ENCODE measurements around the gene OR2T1.

The OR2T1 gene, protein sequence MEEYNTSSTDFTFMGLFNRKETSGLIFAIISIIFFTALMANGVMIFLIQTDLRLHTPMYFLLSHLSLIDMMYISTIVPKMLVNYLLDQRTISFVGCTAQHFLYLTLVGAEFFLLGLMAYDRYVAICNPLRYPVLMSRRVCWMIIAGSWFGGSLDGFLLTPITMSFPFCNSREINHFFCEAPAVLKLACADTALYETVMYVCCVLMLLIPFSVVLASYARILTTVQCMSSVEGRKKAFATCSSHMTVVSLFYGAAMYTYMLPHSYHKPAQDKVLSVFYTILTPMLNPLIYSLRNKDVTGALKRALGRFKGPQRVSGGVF

DNA sequence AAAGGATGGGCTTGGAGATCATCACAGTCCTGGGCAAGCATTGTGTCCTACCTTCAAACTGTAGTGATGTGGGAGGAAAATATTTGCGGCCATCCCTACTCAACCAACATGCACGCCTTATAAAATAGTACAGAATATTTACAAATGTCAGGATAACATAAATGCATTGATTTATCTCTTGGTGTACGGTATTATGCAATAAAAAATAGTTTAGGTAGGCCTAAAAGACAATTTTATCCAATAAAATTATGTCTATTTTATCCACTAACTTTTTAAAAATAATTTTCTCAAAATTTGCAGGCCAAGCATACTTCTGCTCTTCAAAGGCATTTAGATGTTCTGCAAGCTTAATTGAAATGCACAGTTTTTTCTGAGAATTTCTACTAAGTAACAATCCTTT lies at the start of gene OR2T1:
TSS of gene OR2T1 (plus strand) at position 301 of the 400 bp plus-strand sequence. CDS start 3,100 bp downstream, outside the sequence.
- Mint-ChIP-seq H3K4me3 (no peak within 1 kb of the TSS), H3K27me3 (no peaks in the 10 kb centered on the region), H3K36me3 (no peaks in the 10 kb centered on the region), H3K27ac (no peak within 1 kb of the TSS), H3K4me1 (peaks cover 4% of the 10 kb centered on the region), H3K9me3 (peaks cover 2% of the 10 kb centered on the region)
- DNase-seq, result no peak
- CTCF ChIA-PET, result interaction anchor here (1.5 kb wide), 1 partner anchor 210 kb away, joined by 5 read pairs; no protein-coding TSS in a partner anchor

DNA sequence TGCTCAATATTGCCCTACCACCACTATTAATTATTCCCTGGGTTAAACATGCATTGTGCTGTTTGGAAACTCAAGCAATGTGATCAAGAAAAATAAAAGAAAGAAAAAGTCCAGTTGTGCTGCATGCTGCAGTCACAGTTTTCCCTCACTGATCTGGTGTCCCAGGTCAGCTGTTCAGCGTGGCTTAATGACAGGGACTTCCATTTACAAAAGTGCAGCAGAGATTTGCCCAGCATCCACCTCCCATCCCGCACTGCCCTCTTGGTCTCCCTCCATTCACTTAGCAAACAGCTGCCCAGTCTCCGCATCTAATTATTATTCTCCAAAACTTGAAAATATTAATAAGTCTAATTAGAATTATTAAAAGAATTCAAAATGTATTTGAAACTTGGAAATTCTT lies 43.4 kb upstream of the OR2T1 start:
- H3K4me3 Mint-ChIP-seq, result no peak overlapping the region
- no peaks in the 10 kb centered on the region for H3K4me1 Mint-ChIP-seq
- no peaks in the 10 kb centered on the region for H3K9me3 Mint-ChIP-seq
- DNase-seq, result no peak
- H3K27ac Mint-ChIP-seq, result no peak overlapping the region
- no peaks in the 10 kb centered on the region for H3K36me3 Mint-ChIP-seq
- CTCF ChIA-PET, result no interaction called here
- H3K27me3 Mint-ChIP-seq, result no peaks in the 10 kb centered on the region

DNA sequence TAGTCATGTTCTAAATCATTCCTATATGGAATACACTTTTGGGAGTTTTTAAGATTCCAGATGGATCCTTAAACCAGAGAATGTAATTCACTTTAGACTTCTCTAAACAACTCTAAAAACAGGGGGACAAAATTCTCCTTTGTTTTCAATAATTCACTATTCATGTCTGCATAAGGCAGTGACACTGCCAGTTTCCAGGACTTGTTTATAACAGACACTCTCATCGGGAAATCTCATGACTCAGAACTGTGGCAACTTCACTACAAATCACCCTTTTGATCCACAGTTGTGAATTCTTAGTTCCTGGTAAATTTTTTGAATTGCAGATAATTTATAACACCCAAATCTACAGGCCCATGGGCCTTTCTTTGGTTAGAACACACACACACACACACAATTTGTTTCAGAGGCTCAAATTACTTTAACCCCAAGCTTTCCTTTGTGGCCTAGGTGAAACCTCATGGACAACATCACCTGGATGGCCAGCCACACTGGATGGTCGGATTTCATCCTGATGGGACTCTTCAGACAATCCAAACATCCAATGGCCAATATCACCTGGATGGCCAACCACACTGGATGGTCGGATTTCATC lies 41.6 kb upstream of the OR2T1 start, which contains the start of gene OR2T4:
TSS of gene OR2T4 (plus strand) at position 545 of the 595 bp plus-strand sequence. CDS start at position 545, 0 bp downstream.
- Mint-ChIP-seq H3K27me3 (no peaks in the 10 kb centered on the region), H3K4me3 (no peak within 1 kb of the TSS), H3K4me1 (no peaks in the 10 kb centered on the region), H3K27ac (no peak within 1 kb of the TSS), H3K9me3 (no peaks in the 10 kb centered on the region), H3K36me3 (no peaks in the 10 kb centered on the region)
- CTCF ChIA-PET, result no interaction called here
- DNase-seq, result no peak

DNA sequence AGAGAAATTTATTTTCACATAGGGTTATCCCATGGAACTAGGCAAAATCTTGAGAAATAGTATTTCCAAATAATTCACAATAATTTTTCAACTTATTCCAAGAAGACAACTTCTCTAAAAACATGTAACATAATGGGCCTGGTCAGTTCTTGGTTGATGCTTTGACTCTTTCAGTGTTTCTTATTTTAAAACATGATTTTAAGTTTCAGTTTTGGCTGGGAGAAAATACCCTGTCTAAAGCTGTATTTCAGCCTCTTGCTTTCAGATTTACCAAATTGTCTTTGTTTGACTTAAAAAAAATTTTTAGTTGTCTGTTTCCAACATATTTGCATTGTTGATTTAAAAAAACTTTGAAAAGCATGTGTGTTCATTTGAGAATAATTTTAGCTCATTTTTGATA lies 36.2 kb upstream of the OR2T1 start:
- Mint-ChIP-seq H3K4me1 (no peaks in the 10 kb centered on the region), H3K27me3 (no peaks in the 10 kb centered on the region), H3K9me3 (no peaks in the 10 kb centered on the region), H3K36me3 (no peaks in the 10 kb centered on the region), H3K4me3 (no peak overlapping the region), H3K27ac (no peak overlapping the region)
- DNase-seq, result no peak
- CTCF ChIA-PET, result no interaction called here

- DNase-seq, result no peak
- Mint-ChIP-seq H3K27ac (no peak overlapping the region), H3K4me1 (no peaks in the 10 kb centered on the region), H3K27me3 (no peaks in the 10 kb centered on the region), H3K36me3 (no peaks in the 10 kb centered on the region), H3K4me3 (no peak overlapping the region), H3K9me3 (no peaks in the 10 kb centered on the region)
- CTCF ChIA-PET, result no interaction called here
Measured at GRCh38 chr1:248372394-248372793, 30.5 kb upstream of the OR2T1 start.

DNA sequence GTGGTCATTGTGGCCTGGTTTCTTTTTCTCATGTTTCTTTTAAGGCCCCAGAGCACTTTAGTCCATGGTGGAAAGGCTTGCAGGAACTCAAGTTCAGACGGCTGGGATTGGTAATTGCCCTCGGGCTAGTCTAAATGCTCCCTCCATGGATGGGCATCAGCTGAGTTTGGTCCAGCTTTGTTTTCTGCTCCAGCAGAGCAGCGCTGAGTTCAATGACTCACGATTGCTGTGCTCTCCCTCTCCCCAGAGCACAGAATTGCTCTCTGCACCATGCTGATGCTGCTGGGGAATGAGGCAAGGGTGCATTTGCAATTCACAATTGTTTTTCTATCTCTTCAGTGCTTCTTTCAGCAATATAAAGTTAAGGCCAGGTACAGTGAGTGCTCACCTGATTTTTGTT lies 29.1 kb upstream of the OR2T1 start:
- Mint-ChIP-seq H3K27ac (no peak overlapping the region), H3K4me1 (no peaks in the 10 kb centered on the region), H3K27me3 (no peaks in the 10 kb centered on the region), H3K9me3 (no peaks in the 10 kb centered on the region), H3K4me3 (no peak overlapping the region), H3K36me3 (no peaks in the 10 kb centered on the region)
- CTCF ChIA-PET, result no interaction called here
- no peak for DNase-seq

DNA sequence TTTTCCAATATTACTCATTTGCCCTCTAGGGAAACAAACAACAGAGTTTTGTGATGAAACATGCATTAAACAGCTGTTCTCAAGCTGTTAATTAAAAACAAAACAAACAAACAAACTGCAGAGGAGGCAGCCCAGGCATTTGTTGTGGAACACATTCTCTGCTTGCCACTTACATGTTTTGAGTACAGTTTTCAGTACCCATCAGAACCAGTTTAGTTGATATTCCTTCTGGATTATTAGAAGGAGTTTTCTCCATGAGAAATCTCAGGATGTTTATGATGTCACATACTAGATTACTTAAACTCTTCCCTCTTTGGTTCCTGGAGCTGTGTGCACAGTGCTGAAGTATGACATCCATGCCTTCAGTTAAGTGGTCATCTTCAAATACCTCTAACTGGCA lies 27.4 kb upstream of the OR2T1 start, which contains the start of gene OR2T6:
TSS of gene OR2T6 (plus strand) at position 301 of the 400 bp plus-strand sequence. CDS start 11,863 bp downstream, outside the sequence.
- H3K9me3 Mint-ChIP-seq, result no peaks in the 10 kb centered on the region
- DNase-seq, result no peak
- H3K4me3 Mint-ChIP-seq, result no peak within 1 kb of the TSS
- no peak within 1 kb of the TSS for H3K27ac Mint-ChIP-seq
- no peaks in the 10 kb centered on the region for H3K27me3 Mint-ChIP-seq
- H3K36me3 Mint-ChIP-seq, result no peaks in the 10 kb centered on the region
- CTCF ChIA-PET, result no interaction called here
- no peaks in the 10 kb centered on the region for H3K4me1 Mint-ChIP-seq

GRCh38 chr1:248376916-248377315 lies 25.9 kb upstream of the OR2T1 start:
- Mint-ChIP-seq H3K4me1 (no peaks in the 10 kb centered on the region), H3K9me3 (no peaks in the 10 kb centered on the region), H3K36me3 (no peaks in the 10 kb centered on the region), H3K27ac (no peak overlapping the region), H3K4me3 (no peak overlapping the region), H3K27me3 (no peaks in the 10 kb centered on the region)
- CTCF ChIA-PET, result no interaction called here
- DNase-seq, result no peak

- H3K9me3 Mint-ChIP-seq, result no peaks in the 10 kb centered on the region
- H3K27me3 Mint-ChIP-seq, result no peaks in the 10 kb centered on the region
- H3K36me3 Mint-ChIP-seq, result no peaks in the 10 kb centered on the region
- no peak for DNase-seq
- CTCF ChIA-PET, result no interaction called here
- no peak overlapping the region for H3K4me3 Mint-ChIP-seq
- H3K4me1 Mint-ChIP-seq, result no peaks in the 10 kb centered on the region
- no peak overlapping the region for H3K27ac Mint-ChIP-seq
Measured at GRCh38 chr1:248380854-248381253, 22.0 kb upstream of the OR2T1 start.

- Mint-ChIP-seq H3K4me1 (no peaks in the 10 kb centered on the region), H3K27ac (no peak overlapping the region), H3K9me3 (no peaks in the 10 kb centered on the region), H3K36me3 (no peaks in the 10 kb centered on the region), H3K4me3 (no peak overlapping the region), H3K27me3 (no peaks in the 10 kb centered on the region)
- DNase-seq, result no peak
- CTCF ChIA-PET, result no interaction called here
Measured at GRCh38 chr1:248388426-248388825, 14.4 kb upstream of the OR2T1 start.

DNA sequence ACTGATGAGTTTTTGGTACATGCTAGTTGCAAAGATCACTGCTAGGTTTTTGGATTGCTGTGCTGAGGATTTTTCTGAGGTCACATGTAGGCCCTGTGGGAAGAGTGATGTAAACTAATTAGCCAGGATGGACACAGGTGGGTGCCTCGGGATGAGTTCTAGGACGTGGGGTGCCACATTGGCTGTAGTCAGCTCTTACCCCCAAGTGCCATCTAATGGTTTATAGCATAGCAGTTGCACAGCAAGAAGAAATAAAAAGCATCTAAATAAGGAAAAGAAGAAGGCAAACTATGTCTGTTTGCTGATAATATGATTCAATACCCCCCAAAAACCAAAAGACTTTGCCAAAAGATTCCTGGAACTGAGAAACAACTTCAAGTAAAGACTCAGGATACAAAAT lies 9.8 kb upstream of the OR2T1 start:
- no peak overlapping the region for H3K4me3 Mint-ChIP-seq
- no peaks in the 10 kb centered on the region for H3K9me3 Mint-ChIP-seq
- DNase-seq, result no peak
- H3K27me3 Mint-ChIP-seq, result no peaks in the 10 kb centered on the region
- CTCF ChIA-PET, result no interaction called here
- H3K4me1 Mint-ChIP-seq, result no peaks in the 10 kb centered on the region
- H3K27ac Mint-ChIP-seq, result no peak overlapping the region
- no peaks in the 10 kb centered on the region for H3K36me3 Mint-ChIP-seq

DNA sequence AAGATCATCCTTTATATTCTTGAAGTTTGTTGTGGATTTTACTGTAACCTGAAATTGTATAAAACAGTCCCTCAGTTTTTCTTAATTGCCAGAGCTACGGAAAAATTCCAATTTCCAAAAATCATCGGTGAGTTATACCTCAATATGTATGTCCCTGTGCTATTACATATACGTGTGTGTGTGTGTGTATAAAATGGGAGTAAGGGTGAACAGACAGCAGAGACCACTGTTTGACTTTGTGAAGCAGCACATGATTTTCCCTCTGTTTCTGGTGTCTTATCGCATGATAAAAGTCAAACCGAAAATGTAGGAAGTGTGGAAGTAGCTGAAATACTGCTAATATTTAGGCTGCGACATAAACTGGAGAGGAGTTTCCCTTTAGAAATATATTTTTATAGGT lies 1.2 kb downstream of the OR2T1 start:
- Mint-ChIP-seq H3K4me3 (no peak overlapping the region), H3K9me3 (peaks cover 4% of the 10 kb centered on the region), H3K27me3 (no peaks in the 10 kb centered on the region), H3K36me3 (no peaks in the 10 kb centered on the region), H3K27ac (no peak overlapping the region), H3K4me1 (peaks cover 4% of the 10 kb centered on the region)
- CTCF ChIA-PET, result interaction anchor here (0.7 to 2.7 kb wide), 11 partner anchors 185 to 410 kb away, joined by 3 to 23 read pairs (median 3); no protein-coding TSS in a partner anchor
- no peak for DNase-seq

DNA sequence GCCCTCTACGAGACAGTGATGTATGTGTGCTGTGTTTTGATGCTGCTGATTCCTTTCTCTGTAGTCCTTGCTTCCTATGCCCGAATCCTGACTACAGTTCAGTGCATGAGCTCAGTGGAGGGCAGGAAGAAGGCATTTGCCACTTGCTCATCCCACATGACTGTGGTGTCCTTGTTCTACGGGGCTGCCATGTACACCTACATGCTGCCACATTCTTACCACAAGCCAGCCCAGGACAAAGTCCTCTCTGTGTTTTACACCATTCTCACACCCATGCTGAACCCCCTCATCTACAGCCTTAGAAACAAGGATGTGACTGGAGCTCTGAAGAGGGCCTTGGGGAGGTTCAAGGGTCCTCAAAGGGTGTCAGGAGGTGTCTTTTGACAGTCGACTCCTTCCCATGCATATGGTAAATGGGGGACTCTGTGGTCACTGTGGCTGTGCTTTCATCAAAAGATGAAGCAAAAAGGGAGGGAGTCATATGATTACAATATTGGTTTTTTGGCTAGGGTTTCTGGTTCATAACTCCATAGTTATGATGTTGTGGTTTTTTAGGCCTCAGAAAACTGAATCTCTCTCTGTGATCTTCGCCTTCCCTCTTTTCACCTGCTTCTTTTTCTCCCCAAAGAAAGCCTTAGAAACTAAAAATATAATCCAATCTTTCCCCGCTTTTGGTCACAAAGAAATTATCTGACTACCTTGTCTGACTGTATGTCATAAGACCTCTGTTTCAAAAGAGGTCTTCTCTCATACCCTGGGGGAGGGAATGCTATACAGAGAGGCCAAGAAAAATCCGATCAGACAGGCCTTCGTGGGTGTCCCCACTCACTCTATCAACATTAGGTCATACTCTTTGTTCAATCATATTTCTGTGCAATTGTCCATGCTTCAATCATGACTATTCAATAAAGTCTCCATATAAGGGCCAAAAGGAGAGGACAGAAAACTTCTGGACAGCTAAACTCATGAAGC lies 4.2 kb downstream of the OR2T1 start:
- H3K9me3 Mint-ChIP-seq, result peaks cover 12% of the 10 kb centered on the region

DNA sequence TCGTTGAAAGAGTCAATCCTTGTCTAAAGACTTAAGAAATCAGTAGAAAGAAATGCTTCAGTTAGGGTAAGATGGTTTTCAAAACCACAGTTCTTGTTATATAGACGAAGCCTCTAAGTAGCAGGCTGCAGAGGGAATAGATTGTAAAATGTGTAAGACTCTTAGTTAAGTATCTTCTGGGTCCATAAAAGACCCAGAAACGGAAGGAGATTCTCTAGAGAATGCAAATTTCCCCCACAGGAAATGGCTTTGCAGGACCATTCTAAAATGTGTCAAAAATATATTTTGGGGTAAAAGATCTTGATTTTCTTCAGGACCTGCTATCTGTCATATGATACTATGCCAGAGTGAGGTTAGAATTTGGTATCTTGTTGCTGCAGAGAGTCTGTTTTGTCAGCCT lies 13.4 kb downstream of the OR2T1 start:
- Mint-ChIP-seq H3K27me3 (no peaks in the 10 kb centered on the region), H3K4me1 (peaks cover 12% of the 10 kb centered on the region), H3K36me3 (peaks cover 3% of the 10 kb centered on the region), H3K4me3 (no peak overlapping the region), H3K27ac (no peak overlapping the region), H3K9me3 (peaks cover 15% of the 10 kb centered on the region)
- CTCF ChIA-PET, result no interaction called here
- no peak for DNase-seq

More for the DNA sequence above, 4.2 kb downstream of the OR2T1 start:
- no peak for DNase-seq
- Mint-ChIP-seq H3K4me1 (peaks cover 4% of the 10 kb centered on the region), H3K27me3 (no peaks in the 10 kb centered on the region), H3K36me3 (no peaks in the 10 kb centered on the region), H3K27ac (no peak overlapping the region), H3K4me3 (no peak overlapping the region)
- CTCF ChIA-PET, result interaction anchor here (1.6 kb wide), 1 partner anchor 279 kb away, joined by 3 read pairs; no protein-coding TSS in a partner anchor
